ENCODE measurements around the gene RAET1L. TPM values are rescaled to one million over a fixed set of nuclear protein-coding genes. Genes with fewer than 3 reads are reported as not detected.
A peak's percentile ranks its signal among the peaks of the same experiment; 100 is the strongest.

Gene RAET1L
- total RNA-seq, 1 experiment from 2014 or later: not detected

GRCh38 chr6:149984773-149985172 lies 40.6 kb downstream of the RAET1L start (continued):
- TF ChIP-seq GABPB1 (CRISPR knock-in tag; IDR thresholded peaks at IDR 0.05) (no peak), HMGXB4 (CRISPR knock-in tag; IDR thresholded peaks at IDR 0.05) (no peak), ZBTB21 (CRISPR knock-in tag; IDR thresholded peaks at IDR 0.05; ENCODE audit: borderline replicate concordance) (no peak), ATF2 (CRISPR knock-in tag; IDR thresholded peaks at IDR 0.05; ENCODE audit: borderline replicate concordance, low read depth) (no peak)

- no peak for DNase-seq (ENCODE audit: low spot score)
Observed at GRCh38 chr6:149983145-149983544, 42.2 kb downstream of the RAET1L start.

GRCh38 chr6:149979293-149979692 lies 46.0 kb downstream of the RAET1L start:
- Mint-ChIP-seq H3K27me3 (ENCODE audit: low read depth) (peaks cover 99% of the 10 kb centered on the region), H3K4me1 (peaks cover 6% of the 10 kb centered on the region), H3K4me3 (no peak overlapping the region), H3K27ac (no peak overlapping the region), H3K9me3 (no peaks in the 10 kb centered on the region), H3K36me3 (no peaks in the 10 kb centered on the region)
- CTCF ChIA-PET: no interaction called here
- ATAC-seq (no peak), DNase-seq (ENCODE audit: low spot score) (no peak)
- TF ChIP-seq MLX (CRISPR knock-in tag; IDR thresholded peaks at IDR 0.05): no peak
- TF ChIP-seq USF1 (CRISPR knock-in tag; IDR thresholded peaks at IDR 0.05): no peak
- TF ChIP-seq NFE2L1 (CRISPR knock-in tag; IDR thresholded peaks at IDR 0.05): no peak
- POLR2A ChIA-PET: no interaction called here

More at GRCh38 chr6:149983145-149983544, 42.2 kb downstream of the RAET1L start:
- ChIA-PET CTCF (interaction anchor here (0.9 to 1.7 kb wide), 2 partner anchors 24 to 142 kb away, joined by 3 to 6 read pairs; no protein-coding TSS in a partner anchor), POLR2A (interaction anchor here (0.6 to 1.4 kb wide), 2 partner anchors 12 to 723 kb away, joined by 4 to 5 read pairs; no protein-coding TSS in a partner anchor)
- peaks cover 99% of the 10 kb centered on the region for H3K27me3 Mint-ChIP-seq (ENCODE audit: low read depth)
- no peaks in the 10 kb centered on the region for H3K36me3 Mint-ChIP-seq
- ATAC-seq: peak; percentile 52; the same call in 1 of the 2 replicates
- no peak overlapping the region for H3K27ac Mint-ChIP-seq
- peaks cover 8% of the 10 kb centered on the region for H3K4me1 Mint-ChIP-seq
- no peak overlapping the region for H3K4me3 Mint-ChIP-seq
- no peaks in the 10 kb centered on the region for H3K9me3 Mint-ChIP-seq
- TF ChIP-seq ZNF263 (CRISPR knock-in tag; IDR thresholded peaks at IDR 0.05; ENCODE audit: low read depth) (no peak), E2F5 (CRISPR knock-in tag; IDR thresholded peaks at IDR 0.05) (no peak)

- Mint-ChIP-seq H3K36me3 (no peaks in the 10 kb centered on the region), H3K27me3 (ENCODE audit: low read depth) (peaks cover 99% of the 10 kb centered on the region), H3K27ac (no peak overlapping the region), H3K4me3 (no peak overlapping the region), H3K9me3 (no peaks in the 10 kb centered on the region), H3K4me1 (peaks cover 6% of the 10 kb centered on the region)
- CTCF ChIA-PET: no interaction called here
- ATAC-seq (no peak), DNase-seq (ENCODE audit: low spot score) (no peak)
- TF ChIP-seq HMGA2 (CRISPR knock-in tag; IDR thresholded peaks at IDR 0.05) (no peak), SMAD4 (CRISPR knock-in tag; IDR thresholded peaks at IDR 0.05) (no peak), PRRX2 (CRISPR knock-in tag; IDR thresholded peaks at IDR 0.05) (no peak), ARID4B (CRISPR knock-in tag; IDR thresholded peaks at IDR 0.05; ENCODE audit: borderline replicate concordance) (no peak), ZNF121 (CRISPR knock-in tag; IDR thresholded peaks at IDR 0.05) (no peak), ATF2 (CRISPR knock-in tag; IDR thresholded peaks at IDR 0.05; ENCODE audit: borderline replicate concordance, low read depth) (no peak)
- POLR2A ChIA-PET: no interaction called here
Observed at GRCh38 chr6:149978610-149979009, 46.7 kb downstream of the RAET1L start.

All from WTC11 (cell line).